ENCODE measurements around the gene ST3GAL3. TPM values are rescaled to one million over a fixed set of nuclear protein-coding genes. Genes with fewer than 3 reads are reported as not detected.

ST3GAL3 gene
- total and polyA plus RNA-seq, 2 donors (not counting 1 experiment from before 2014, with no cell fraction given), result 13.7 to 16.3 TPM

DNA sequence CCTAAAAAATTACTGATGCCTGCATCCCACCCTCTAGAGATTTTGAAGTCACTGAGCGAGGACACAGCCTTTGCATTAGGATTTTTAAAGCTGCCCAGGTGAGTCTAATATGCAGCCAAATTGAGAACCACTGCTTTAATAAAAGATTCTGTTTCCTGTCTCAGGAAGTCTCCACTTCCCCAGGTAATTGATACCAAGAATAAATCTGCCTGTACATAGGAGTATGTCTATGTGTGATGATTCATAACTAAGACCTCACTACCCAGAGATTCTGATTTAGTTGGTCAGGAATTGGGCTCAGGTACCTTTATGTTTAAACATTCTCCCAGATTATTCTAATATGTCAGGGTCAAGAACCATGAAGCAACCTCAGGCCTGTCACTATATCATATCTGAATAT lies 117.5 kb downstream of the ST3GAL3 start:
- DNase-seq (ENCODE audit: low read depth in 2 of 2), result no peak
- H4K20me1 ChIP-seq (ENCODE audit: control insufficient read depth, extremely low read depth, insufficient read depth, low read length), result peaks cover 2% of the 10 kb centered on the region
- TF ChIP-seq EZH2 (IDR thresholded peaks at IDR 0.05; ENCODE audit: low read length, missing control alignments), result no peak
- TF ChIP-seq CTCF (conservative IDR thresholded peaks at IDR 0.05 in 1 of 2, IDR thresholded peaks at IDR 0.05 in 1 of 2; ENCODE audit: low read depth in 1 of 2, low read length in 2 of 2), result no peak
- no peaks in the 10 kb centered on the region for H3K27me3 ChIP-seq (ENCODE audit: control insufficient read depth, insufficient read depth, low read length)
- H3K27ac ChIP-seq (ENCODE audit: insufficient read depth, low read length), result no peak overlapping the region
- H3K9ac ChIP-seq (ENCODE audit: insufficient read depth, low read length), result no peak overlapping the region
- H3K4me2 ChIP-seq (ENCODE audit: extremely low read depth, insufficient read depth, low read length), result no peak overlapping the region
- H3K4me3 ChIP-seq (replicated peaks in 1 of 4; ENCODE audit: control extremely low read depth in 1 of 4, insufficient read depth in 1 of 4, low read depth in 3 of 4, low read length in 4 of 4), result no peak overlapping the region
- H3K36me3 ChIP-seq (ENCODE audit: control insufficient read depth, insufficient read depth, low read length), result no peaks in the 10 kb centered on the region
- H2AFZ ChIP-seq (ENCODE audit: low read length), result no peak overlapping the region
- no peaks in the 10 kb centered on the region for H3K79me2 ChIP-seq (ENCODE audit: control insufficient read depth, insufficient read depth, low read length)
- no peaks in the 10 kb centered on the region for H3K9me3 ChIP-seq (ENCODE audit: control insufficient read depth, insufficient read depth, low read depth, low read length)
- H3K4me1 ChIP-seq (ENCODE audit: control insufficient read depth, extremely low read depth, insufficient read depth, low read length), result peaks cover 11% of the 10 kb centered on the region

GRCh38 chr1:43828574-43828973 lies 121.2 kb downstream of the ST3GAL3 start:
- H3K79me2 ChIP-seq (ENCODE audit: control insufficient read depth, insufficient read depth, low read length), result no peaks in the 10 kb centered on the region
- no peaks in the 10 kb centered on the region for H4K20me1 ChIP-seq (ENCODE audit: control insufficient read depth, extremely low read depth, insufficient read depth, low read length)
- no peaks in the 10 kb centered on the region for H3K36me3 ChIP-seq (ENCODE audit: control insufficient read depth, insufficient read depth, low read length)
- H3K9me3 ChIP-seq (ENCODE audit: control insufficient read depth, insufficient read depth, low read depth, low read length), result no peaks in the 10 kb centered on the region
- no peak overlapping the region for H2AFZ ChIP-seq (ENCODE audit: low read length)
- H3K4me1 ChIP-seq (ENCODE audit: control insufficient read depth, extremely low read depth, insufficient read depth, low read length), result peaks cover under 1% of the 10 kb centered on the region
- no peak overlapping the region for H3K4me3 ChIP-seq (replicated peaks in 1 of 4; ENCODE audit: control extremely low read depth in 1 of 4, insufficient read depth in 1 of 4, low read depth in 3 of 4, low read length in 4 of 4)
- no peaks in the 10 kb centered on the region for H3K27me3 ChIP-seq (ENCODE audit: control insufficient read depth, insufficient read depth, low read length)
- no peak overlapping the region for H3K4me2 ChIP-seq (ENCODE audit: extremely low read depth, insufficient read depth, low read length)
- H3K9ac ChIP-seq (ENCODE audit: insufficient read depth, low read length), result no peak overlapping the region
- no peak overlapping the region for H3K27ac ChIP-seq (ENCODE audit: insufficient read depth, low read length)
- no peak for TF ChIP-seq EZH2 (IDR thresholded peaks at IDR 0.05; ENCODE audit: low read length, missing control alignments)
- TF ChIP-seq CTCF (conservative IDR thresholded peaks at IDR 0.05 in 1 of 2, IDR thresholded peaks at IDR 0.05 in 1 of 2; ENCODE audit: low read depth in 1 of 2, low read length in 2 of 2), result no peak
- DNase-seq (ENCODE audit: low read depth in 2 of 2), result no peak

DNA sequence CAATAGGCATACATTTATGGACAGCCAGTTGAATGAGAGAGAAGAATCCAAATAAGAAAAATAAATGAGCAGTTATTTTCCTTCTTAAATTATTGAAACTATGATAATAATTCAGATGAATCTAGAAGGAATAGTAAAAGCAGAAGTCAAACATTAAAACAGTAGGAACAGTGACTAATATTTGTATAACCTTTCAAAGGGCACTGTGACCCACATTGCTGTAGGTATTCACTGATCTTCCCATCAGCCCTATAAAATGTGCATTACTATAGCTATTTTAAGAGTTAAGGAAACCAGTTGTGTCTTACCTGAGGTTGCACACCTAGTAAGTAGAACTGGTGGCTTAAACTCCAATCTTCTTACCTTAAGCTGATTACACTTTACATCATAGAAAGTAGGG lies 123.5 kb downstream of the ST3GAL3 start:
- H3K36me3 ChIP-seq (ENCODE audit: control insufficient read depth, insufficient read depth, low read length), result no peaks in the 10 kb centered on the region
- H3K79me2 ChIP-seq (ENCODE audit: control insufficient read depth, insufficient read depth, low read length), result no peaks in the 10 kb centered on the region
- DNase-seq (ENCODE audit: low read depth in 2 of 2), result no peak
- no peak overlapping the region for H3K27ac ChIP-seq (ENCODE audit: insufficient read depth, low read length)
- no peaks in the 10 kb centered on the region for H3K27me3 ChIP-seq (ENCODE audit: control insufficient read depth, insufficient read depth, low read length)
- peaks cover 17% of the 10 kb centered on the region for H3K4me1 ChIP-seq (ENCODE audit: control insufficient read depth, extremely low read depth, insufficient read depth, low read length)
- H3K4me3 ChIP-seq (replicated peaks in 1 of 4; ENCODE audit: control extremely low read depth in 1 of 4, insufficient read depth in 1 of 4, low read depth in 3 of 4, low read length in 4 of 4), result no peak overlapping the region
- H3K9me3 ChIP-seq (ENCODE audit: control insufficient read depth, insufficient read depth, low read depth, low read length), result no peaks in the 10 kb centered on the region
- H3K4me2 ChIP-seq (ENCODE audit: extremely low read depth, insufficient read depth, low read length), result no peak overlapping the region
- H4K20me1 ChIP-seq (ENCODE audit: control insufficient read depth, extremely low read depth, insufficient read depth, low read length), result no peaks in the 10 kb centered on the region
- TF ChIP-seq CTCF (conservative IDR thresholded peaks at IDR 0.05 in 1 of 2, IDR thresholded peaks at IDR 0.05 in 1 of 2; ENCODE audit: low read depth in 1 of 2, low read length in 2 of 2) (no peak), EZH2 (IDR thresholded peaks at IDR 0.05; ENCODE audit: low read length, missing control alignments) (no peak)
- H2AFZ ChIP-seq (ENCODE audit: low read length), result no peak overlapping the region
- no peak overlapping the region for H3K9ac ChIP-seq (ENCODE audit: insufficient read depth, low read length)
